Suppressor macrophage (primary cell): ENCODE results near the gene PTPRD.

Experiments used
- DNase-seq, 4 experiments: peaks; one replicate each; pipeline ENCODE4 v3.0.0-alpha.2; 2020 to 2022

The PTPRD gene

GRCh38 chr9:10265153-10265631, 347.6 kb downstream of the PTPRD start:
- no peak for DNase-seq

DNA sequence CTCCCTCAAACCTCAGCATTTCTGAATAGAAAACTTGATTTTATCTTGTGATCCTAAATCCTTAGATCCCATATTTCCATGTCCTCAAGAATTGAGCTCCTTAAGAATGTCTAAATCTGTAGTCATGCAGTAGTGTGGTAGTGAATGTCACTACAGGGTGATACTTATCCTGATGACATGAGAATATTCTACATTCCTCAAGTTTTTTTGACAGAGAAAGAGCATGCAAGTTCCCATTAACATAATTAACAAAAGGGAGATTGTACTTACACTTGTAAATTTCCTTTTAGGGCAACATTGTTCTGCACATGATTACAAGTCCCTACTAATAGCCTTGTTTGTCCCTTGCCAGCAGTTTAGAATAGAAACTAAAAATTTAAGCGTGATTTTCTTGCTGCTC, 352.3 kb downstream of the PTPRD start:
- DNase-seq = no peak

DNA sequence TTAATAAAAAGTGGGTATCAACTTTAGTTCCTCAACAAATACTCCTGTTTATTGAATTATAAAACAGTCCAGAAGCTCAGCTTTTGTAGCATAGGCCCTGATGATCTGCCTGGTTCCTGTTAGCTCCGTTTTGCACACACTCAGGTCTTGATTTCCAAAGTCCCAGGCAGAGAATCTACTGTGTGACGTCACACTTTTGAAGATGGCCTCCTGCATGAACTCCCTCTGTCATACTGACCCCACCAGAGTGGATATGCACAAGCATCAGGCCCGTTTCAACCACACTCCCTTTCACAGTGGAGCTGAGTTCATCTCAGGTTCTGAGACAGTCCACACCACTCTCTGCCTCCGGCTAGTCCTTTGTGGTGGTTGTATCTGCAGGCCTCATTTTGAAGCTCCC, 353.1 kb downstream of the PTPRD start:
- no peak for DNase-seq

DNA sequence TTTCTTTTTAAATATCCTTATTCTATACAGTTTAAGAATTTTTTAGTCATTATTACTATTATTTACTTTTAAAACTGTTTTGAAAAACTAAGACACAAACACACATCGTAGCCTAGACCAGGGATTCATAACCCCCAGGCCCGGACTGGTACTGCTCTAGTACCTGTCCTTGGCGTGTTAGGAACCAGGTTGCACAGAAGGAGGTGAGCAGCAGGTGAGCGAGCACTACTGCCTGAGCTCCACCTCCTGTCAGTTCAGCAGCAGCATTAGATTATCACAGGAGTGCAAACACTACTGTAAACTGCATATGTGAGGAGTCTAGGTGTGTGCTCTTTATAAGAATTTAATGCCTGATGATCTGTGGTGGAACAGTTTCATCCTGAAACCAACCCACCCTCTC, 357.0 kb downstream of the PTPRD start:
- no peak for DNase-seq

GRCh38 chr9:10254338-10254737, 358.5 kb downstream of the PTPRD start:
- DNase-seq = no peak

GRCh38 chr9:10253341-10253740, 359.5 kb downstream of the PTPRD start:
- no peak for DNase-seq

GRCh38 chr9:10252174-10252573, 360.6 kb downstream of the PTPRD start:
- DNase-seq = no peak

DNA sequence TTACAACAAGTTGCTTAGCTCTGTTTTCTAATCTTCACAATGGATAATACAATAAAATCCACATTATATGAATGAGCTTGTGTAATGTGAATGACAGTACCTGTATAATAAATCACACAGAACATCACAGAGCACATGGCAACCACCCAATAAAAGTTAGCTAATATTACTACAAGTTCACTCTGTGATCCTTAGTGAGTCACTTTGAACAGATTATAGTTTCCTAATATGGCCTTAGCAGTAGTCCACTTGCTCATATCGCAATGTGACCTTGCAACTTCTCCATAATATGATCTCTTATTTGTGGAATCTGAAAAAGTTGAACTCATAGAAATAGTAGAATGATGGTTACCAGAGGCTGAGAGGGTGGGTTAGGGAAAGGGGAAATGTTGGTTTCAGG, 361.3 kb downstream of the PTPRD start:
- peak in 2 of 4 experiments; percentile 4 to 7 for DNase-seq

DNA sequence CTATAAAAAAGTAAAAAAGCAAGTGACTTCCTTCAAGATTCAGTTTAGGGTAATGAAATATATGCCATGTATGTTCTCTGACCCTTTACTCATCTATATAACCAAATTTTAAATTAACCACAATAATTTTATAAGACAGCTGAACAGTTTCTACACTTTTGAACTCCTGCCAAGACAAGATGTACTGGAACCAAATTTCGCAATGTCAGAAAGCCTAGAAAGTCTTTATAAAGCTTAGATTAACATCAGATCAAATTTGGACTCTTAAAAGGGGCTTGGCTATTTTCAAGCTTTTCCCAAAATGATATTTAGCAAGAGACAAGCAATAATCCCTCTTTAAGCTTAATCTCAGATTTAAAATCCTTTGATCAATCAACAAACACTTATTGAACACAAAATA, 362.6 kb downstream of the PTPRD start:
- no peak for DNase-seq

DNA sequence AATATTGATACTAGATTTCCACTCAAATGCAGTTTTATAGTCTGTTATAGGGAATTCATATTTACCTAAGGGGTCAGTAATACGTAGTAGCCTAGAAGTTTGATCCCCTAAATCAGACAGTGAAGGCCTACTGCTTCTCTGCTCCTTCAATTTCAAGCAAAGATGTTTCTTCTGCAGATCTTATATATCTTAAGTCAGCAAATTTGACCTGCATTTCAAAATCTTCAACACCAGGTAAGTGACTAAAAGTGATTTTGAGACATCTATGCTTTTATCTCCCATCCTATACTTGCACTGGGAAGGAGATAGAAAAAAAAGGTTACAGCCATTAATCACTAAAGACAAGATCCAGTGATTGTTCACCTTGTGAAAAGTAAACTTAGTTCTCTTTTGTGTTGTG, 363.9 kb downstream of the PTPRD start:
- no peak for DNase-seq

DNA sequence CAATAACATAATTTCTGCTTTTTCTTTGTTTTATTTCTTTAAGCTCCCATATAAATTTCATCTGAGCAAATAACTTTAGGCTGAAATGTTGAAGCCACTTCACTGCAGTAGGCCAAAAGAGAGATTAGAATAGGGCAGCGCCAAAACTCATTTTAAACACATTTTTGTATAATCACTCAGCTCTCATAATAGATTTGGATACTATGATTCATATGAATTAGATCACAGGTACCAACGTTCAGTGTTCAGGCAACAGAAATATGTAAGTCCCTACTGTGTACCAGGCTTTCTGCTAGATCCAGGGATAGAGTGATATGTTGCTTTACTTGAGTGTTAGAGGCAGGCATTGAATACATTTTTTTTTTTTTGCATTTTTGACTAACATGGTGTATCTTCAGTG, 370.5 kb downstream of the PTPRD start:
- no peak for DNase-seq

- DNase-seq = no peak
These were observed 374.7 kb downstream of the PTPRD start for GRCh38 chr9:10238087-10238486.

GRCh38 chr9:10237584-10237983, 375.2 kb downstream of the PTPRD start:
- no peak for DNase-seq

- no peak for DNase-seq
These were observed 376.6 kb downstream of the PTPRD start for GRCh38 chr9:10236161-10236560.

- no peak for DNase-seq
These were observed 377.4 kb downstream of the PTPRD start for GRCh38 chr9:10235376-10235775.

- DNase-seq = no peak
These were observed 380.4 kb downstream of the PTPRD start for GRCh38 chr9:10232352-10232930.

GRCh38 chr9:10230512-10230911, 382.3 kb downstream of the PTPRD start:
- DNase-seq = no peak

DNA sequence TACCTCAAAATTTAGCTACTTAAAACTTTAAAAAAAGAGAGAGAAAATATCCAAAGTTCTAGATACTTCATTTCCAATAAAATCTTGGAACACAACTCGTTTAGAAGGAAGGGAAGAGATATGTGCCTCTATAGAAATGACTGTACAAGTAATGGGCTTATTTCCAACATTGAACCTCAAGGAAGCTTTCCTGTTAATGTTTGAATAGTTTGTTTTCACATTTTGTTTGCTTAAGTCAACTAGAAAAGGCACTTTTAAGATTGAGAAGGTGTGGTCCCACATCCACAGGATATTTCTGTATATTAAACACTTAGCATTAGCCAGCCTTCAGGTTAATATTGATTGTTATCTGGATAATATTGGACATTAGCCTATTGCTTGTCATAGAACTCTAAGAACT, 384.7 kb downstream of the PTPRD start:
- DNase-seq = no peak

DNA sequence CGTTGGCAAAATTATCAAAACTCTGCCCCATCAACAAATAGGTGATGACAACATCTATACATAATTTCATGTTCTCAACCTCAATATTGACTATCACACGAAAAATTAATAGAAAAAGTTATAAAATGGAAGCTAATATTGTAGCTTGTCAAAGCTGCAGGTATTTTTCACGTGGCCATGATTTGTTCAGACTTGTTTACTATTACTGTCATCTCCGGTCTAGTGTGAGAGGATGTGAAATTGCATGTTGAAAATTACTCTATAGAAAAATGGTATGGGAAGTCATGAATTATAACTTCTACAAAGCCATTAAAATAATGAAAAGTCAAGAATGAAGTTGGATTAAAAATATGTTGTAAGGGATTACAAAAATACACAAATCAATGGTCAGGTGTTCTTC, 385.8 kb downstream of the PTPRD start:
- no peak for DNase-seq

DNA sequence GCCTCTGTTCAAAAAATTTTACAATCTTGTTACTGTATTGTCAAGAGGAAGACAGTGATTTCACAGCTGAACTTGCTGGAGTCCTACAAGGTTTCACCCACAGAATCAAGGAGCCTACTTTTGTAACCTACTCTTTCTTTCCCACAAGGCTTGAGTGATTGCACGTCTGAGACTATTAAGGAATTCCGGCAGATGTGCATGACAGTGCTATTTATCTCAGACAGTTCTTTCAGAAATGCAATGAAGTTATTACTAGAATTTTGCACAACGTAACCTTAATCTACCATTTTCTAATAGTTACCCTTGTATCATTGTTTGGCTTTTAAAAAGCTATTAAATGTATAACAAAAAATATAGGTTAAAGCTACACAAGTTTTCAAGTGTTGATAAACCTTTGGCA, 400.1 kb downstream of the PTPRD start:
- DNase-seq = no peak

GRCh38 chr9:10208691-10209069, 404.1 kb downstream of the PTPRD start:
- no peak for DNase-seq

GRCh38 chr9:10204276-10204675, 408.5 kb downstream of the PTPRD start:
- DNase-seq = no peak

DNA sequence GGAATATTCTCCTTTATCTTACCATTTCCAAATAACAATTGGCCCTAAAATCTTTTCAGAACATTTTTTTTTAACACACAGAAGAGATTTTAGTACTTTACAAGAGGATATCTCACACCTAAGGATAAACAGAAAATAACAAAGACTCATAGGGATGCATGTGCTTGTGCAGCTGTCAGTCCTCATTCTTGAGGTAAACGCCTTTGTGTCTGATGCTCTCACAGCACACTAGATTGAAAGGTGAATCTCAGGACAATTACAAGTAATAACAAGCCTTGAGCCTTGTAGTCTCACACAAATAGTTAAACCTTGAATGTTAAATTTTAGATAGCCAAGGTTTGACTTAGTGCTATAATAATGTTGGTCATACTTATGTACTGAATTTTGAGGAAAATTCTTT, 439.2 kb downstream of the PTPRD start:
- no peak for DNase-seq

DNA sequence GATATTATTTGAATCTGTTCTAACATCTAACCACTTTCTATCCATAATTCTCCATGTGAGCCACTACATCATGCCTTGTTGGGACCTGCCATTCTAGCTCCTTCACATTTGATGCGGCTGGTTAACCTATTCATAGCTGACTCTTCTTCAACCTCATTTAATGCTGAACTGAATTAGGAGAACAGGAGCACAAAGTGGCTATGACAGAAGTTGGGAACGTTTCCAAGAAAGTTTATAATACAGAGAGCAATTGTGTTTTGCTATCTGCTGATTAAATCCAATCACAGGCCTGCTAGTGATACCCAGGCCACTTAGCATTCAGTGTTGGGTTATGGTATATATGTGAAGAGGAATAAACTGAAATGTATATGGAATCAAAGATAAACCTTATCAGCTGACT, 440.3 kb downstream of the PTPRD start:
- DNase-seq = no peak

GRCh38 chr9:10168241-10168640, 444.6 kb downstream of the PTPRD start:
- no peak for DNase-seq

DNA sequence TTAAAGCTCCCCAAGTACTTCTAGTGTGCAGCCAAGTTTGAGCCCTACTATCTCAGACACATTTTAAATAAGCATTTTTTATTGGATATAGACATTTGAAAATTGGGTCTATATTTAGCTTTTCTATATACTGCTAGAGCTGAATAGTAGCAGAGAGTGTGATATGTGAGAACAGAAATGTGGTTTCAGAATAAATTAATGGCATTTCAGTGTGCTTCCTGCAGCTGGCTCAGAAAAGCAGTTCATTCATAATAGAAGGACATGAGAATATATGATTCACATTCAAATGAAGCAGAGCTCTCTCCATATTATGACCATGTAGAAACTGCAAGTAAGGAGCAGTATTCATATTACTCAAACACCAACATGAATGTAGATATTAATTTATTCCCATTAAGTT, 464.0 kb downstream of the PTPRD start:
- DNase-seq = no peak
